ENCODE data around the gene ZC3H12C.
"Not testable (repeated sequence)": the region's sequence is repeated elsewhere in the genome, so short reads cannot be mapped to it uniquely, and the experiment has no call there.

The ZC3H12C gene

DNA sequence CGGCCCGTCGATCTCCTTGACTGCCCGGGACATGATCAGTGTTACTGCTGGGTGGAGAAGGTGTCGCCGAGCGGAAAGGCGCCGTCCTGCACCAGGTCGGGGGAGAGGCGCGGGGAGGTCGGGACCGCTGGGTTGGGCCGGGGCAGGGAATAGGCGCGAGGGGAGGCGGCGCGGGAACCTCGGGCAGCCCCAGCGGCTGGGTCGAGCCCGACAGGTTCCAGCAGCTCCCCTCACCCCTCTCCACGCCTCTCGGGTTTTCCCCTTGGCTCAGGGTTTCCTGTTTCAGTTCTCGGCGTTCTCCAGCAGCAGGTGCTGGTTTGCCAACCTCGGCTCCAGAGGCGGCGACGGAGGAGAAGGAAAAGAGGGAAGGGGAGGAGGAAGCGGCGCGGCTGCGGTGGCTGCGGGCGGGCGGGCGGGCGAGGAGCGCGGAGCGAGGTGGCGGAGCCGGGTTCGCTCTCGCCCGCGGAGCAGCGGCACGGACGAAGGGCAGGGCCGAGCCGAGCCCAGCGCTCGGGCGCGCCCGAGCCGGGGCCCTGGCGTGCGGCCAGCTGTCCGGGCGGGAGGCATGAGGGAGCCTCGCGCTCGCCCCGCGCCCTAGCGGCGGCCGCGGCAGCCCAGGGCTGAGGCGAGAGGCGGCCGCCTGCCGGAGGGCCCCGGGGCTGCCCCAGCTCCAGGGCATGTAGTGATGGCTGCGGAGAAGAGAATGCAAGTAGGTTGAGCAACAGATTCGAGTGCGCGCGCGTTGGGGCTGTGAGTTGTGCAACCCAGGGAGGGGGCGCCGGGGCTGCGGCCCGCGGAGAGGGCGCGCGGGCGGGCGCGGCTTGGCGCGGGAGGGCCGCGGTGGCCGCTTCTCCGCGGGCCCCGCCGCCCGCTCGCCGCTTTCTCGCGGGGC is at the start of gene ZC3H12C:
TSS of gene ZC3H12C (plus strand) at position 878 of the 892 bp plus-strand sequence. CDS start 20 bp downstream, outside the sequence.
- peak; percentile 47 to 92 (median 84) for DNase-seq
- intact Hi-C loops (cut with DNase I) = loop anchor here (10.0 kb wide), 2 partner anchors 82 to 148 kb away; no protein-coding TSS in a partner anchor

DNA sequence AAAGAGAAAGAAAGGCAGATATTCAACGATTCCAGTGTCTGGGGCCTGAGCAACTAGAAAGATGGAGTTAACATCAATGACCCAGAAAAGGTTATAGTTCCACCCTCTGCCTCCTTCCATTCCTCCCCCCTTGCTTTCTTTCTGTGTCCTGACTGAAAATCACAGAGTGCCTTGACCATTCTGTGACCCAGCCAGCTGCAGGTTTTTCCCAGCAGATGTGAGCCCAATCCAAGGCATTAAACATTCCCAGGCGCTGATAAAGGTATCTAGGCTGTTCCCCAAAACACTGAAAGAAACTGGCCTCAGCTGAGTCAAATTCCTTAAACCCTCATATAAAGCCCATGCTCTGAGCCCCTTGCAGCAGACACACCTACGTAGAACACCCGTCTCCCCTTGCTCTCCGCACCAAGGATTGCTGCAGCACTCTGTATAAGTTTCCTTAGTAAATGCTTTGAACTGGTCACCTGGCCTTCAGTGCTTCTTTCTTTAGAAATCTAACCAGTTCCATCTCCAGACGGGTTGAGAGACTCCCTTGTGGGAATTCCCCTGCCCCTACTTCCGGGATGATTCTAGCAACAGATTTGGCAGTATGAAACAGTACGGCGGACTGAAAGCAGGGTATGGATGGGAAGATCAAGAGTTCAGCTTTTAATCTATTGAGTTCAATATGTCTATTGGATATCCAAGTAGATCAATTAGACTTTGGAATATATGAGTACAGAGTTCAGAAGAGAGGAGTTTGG is 48.8 kb upstream of the ZC3H12C start:
- intact Hi-C loops (cut with DNase I) = no loop called here
- DNase-seq = peak in 1 of 42 donors; percentile 10

DNA sequence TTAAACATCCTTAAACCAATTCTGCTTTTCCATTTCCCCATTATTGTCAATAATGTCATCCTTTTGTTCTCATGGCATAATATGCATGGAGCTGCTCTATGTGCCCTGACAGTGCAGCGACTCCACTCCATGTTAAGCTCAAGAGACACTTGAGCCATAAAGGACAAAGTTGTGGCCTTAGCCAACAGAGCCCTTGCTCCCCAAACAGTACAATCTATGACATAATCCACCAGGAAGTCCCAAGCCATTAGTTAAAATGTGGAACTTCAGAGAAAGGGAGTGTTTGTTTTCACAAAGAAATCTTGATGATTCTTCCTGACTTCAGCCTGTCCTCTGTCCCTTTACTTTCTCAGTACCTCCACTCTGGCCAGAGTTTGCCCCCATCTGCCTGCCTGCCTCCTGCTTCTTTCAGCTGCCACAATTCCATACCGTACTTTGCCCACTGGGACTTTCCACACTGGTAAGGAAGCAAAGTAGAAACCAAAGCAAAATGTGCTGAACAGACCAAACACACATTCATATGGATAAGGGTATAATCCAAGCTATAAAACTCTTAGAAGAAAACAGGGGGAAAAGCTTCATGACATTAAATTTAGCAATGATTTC is 46.3 kb upstream of the ZC3H12C start:
- no peak for DNase-seq
- intact Hi-C loops (cut with DNase I) = no loop called here

DNA sequence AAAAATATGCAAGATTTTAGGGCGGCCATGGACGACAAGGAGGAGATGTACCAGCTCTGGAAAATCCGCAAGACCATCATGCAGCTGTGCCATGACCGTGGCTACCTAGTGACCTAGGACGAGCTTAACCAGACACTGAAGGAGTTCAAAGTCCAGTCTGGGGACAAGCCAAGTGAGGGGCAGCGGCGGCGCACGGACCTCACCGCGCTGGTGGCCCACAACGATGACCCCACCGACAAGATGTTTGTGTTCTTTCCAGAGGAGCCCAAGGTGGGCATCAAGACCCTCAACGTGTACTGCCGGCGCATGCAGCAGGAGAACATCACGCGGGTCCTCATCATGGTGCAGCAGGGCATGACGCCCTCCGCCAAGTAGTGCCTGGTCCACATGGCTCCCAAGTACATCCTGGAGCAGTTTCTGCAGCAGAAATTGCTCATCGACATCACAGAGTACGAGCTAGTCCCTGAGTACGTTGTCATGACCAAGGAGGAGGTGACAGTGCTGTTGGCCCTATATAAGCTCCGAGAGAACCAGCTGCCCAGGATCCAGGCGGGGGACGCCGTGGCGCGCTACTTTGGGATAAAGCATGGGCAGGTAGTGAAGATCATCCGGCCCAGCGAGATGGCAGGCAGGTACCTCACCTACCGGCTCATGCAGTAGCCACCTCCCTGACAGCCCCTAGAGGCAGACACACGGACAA is 43.5 kb upstream of the ZC3H12C start:
- intact Hi-C loops (cut with DNase I) = no loop called here
- DNase-seq = no peak

DNA sequence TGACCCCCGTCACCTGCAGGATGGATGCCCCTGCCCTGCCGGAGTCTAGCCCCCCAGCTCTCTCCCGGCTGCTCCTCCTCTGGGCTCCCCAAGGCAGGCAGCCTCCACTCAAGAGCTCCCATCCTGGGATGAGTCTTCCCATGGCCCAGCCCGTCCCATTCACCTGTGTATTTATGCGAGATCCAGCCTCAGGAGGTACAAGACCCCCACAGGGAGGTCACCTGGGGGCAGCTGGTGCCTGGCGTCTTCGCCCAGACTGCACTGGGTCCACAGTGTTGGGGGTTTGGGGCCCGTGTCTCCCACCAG is 43.0 kb upstream of the ZC3H12C start:
- intact Hi-C loops (cut with DNase I) = no loop called here
- DNase-seq = no peak

DNA sequence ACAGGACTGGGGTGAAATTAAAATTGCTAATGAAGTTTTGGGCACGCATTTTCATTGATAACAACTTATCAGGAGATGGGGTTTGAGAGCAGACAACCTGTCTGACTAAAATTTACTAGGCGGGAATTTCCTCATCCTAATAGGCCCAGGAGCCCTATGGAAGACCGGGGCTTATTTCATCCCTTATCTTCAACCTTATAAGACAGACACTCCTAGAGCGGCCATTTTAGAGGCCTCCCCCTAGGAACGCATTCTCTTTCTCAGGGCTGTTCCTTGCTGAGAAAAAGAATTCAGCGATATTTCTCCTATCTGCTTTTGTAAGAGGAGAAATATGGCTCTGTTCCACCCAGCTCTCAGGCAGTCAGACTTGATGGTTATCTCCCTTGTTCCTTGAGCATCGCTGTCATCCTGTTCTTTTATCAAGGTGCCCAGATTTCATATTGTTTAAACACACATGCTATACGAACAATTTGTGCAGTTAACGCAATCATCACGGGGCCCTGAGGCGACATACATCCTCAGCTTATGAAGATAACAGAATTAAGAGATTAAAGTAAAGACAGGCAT is 39.3 kb upstream of the ZC3H12C start:
- intact Hi-C loops (cut with DNase I) = no loop called here
- no peak for DNase-seq

DNA sequence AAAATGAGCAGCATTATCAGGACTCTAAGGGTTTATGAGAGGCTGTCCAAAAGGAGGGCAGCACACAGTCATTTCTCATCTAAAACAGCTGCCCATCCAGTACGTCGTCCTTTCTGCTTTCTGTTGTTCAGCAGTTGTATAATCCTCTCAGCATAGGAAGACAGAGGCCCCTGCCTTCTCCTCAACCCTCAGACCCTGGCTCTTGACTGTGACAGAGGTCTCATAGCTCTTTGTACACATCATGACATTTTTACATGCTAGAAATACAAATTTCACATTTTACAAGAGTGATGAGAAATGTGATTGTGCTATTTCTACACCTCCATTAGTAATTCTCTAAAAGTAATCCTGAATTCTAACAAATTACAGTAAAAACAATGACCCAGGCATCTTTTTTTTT is 36.2 kb upstream of the ZC3H12C start:
- intact Hi-C loops (cut with DNase I) = no loop called here
- DNase-seq = no peak

DNA sequence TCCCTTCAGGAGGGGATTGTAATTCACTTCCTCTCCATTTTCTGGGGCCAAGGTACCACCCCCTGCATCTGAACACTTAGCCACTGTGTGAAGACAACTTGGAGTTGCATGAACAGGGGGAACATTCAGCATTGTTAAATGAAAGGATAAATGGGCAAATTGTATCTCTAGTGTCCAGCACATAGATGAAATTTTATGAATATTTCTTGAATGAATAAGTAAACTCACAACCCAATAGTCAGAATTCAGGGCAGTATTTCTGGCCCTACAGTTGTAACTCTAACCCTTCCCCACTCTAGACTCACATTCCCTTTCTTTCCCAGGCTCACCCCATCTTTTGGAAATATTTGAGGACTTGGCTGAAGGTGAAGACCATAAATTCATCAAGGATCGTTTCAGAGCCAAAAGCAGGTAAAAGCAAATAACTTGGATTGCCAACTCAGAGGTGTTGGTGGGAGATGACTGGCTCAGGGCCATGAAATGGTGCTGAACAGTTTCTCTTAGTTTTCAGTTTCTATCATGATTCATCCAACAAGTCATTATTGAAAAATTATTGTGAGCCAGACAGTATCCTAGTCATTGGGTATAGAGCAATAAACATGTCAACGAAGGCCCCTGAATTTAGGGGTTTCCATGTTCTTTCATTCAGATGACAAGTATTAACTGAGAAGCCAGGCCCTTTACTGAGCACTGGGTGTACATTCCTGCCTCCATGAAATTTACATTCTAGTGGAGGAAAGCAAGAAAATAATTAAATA is 33.3 kb upstream of the ZC3H12C start:
- DNase-seq = no peak
- intact Hi-C loops (cut with DNase I) = no loop called here

DNA sequence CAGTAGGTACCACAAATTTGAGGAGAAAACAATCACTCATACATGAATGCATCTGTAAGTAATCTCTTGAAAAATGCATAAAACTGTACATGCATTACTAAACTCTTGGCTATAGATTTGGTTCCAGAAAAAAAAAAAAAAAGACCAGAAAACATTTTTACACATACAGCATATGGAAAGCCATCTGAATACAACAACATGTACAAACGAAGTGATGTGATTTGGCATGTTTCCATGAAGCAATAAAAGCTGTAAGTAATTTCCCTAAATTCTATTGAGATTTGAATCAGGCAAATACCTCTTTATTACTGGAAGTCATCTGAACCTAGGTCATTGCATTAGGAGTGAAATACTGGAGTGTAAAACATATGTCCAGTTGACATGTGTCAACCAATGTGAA is 31.9 kb upstream of the ZC3H12C start:
- intact Hi-C loops (cut with DNase I) = no loop called here
- DNase-seq = no peak

DNA sequence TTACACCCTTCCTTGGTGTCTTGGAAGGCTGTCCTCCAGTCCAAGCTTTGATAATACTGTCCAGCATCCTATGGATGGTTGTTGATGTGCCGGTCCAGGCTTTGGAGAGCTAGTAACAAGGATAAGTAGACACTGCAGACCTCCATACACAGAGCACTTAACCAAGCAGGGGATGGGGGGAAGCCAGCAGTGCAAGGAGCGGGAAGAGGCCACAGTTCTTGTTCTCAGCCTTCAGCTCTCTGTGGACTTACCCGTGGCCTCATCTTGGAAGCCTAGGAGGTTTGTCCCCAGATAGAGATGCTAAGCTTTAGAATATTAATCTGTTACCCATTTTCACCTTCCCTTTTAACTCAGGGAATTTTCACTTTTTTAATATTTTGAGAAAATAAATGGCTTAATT is 30.9 kb upstream of the ZC3H12C start:
- DNase-seq = no peak
- intact Hi-C loops (cut with DNase I) = no loop called here

DNA sequence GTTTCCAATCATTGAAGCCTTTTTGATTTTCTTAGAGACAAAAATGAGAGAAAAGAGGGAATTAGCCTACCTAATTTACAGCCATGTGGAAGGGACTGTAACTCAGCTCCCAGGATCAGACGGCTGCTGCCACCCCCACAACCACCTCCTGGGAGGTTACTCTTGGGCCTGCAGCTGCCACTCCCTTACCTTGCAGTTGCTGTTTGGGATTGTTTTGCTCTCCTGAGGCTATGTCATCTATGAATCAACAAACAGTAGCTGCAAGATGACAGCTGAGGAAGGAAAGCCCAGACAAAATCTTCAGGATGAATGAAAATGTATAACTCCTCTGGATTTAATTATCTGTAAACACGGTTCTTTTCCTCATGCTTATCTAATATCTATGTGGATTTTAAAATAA is 28.0 kb upstream of the ZC3H12C start:
- intact Hi-C loops (cut with DNase I) = no loop called here

DNA sequence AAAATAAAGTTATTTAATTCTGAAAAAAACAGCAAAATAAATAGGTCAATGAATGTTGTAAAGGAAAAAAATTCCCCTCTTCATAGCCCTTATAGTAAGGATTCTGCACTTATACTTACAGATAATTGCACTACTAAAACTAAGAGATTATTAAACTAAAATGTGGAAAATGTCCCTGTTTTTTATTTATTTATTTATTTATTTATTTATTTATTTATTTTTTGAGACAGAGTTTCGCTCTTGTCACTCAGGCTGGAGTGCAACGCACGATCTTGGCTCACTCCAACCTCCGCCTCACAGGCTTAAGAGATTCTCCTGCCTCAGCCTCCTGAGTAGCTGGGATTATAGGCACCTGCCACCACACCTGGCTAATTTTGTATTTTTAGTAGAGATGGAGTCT is 25.2 kb upstream of the ZC3H12C start:
- intact Hi-C loops (cut with DNase I) = not testable (repeated sequence)

More for the DNA sequence above, 28.0 kb upstream of the ZC3H12C start:
- no peak for DNase-seq

DNA sequence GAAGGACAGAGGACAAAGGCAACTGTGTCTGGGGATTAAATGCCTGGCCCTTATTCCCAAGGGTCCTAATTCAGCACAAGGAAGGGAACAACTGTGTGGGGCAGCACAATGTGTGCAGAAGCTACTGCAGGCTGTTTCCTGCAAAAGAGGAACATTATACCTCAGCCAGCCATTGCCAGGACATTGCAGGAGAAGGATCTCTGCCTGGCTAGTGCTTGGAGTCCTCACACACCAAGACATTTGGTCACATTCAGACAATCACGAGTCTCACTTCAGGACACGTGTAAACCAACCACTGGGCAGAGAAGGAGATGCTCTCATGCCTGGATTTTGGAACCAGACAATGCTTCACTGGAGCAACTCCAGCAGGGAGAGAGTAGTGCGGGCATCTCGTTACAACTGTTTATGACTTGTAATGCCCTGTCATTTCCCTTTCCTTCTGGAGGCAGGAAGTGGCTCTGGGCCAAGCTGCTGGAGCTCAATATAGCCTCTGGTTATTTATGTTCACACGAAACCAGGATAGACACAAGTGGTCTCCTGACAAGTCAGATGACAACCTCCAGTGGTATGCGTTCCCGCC is 23.9 kb upstream of the ZC3H12C start:
- intact Hi-C loops (cut with DNase I) = no loop called here
- peak in 4 of 42 donors; percentile 17 to 41 (median 33) for DNase-seq

More for the DNA sequence above, 25.2 kb upstream of the ZC3H12C start:
- not testable (repeated sequence) for DNase-seq

DNA sequence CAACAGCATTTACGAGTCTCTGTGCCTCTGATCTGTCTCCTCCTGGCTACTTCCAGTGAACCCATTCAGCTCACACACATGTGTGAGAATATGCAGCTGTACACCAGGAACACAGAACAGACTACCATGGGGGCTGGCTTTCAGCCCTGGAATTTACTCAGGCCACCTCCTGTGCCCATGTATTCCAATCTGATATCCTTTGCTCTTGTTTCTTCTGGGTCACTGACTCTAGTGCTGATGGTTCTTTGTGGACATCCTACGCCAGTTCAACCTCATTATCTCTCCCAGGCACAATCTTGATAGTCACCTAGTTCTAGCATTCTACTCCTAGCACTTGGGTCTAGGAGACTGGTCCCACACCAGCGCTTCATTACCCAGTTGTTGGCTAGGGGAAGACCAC is 23.0 kb upstream of the ZC3H12C start:
- no peak for DNase-seq
- intact Hi-C loops (cut with DNase I) = no loop called here

DNA sequence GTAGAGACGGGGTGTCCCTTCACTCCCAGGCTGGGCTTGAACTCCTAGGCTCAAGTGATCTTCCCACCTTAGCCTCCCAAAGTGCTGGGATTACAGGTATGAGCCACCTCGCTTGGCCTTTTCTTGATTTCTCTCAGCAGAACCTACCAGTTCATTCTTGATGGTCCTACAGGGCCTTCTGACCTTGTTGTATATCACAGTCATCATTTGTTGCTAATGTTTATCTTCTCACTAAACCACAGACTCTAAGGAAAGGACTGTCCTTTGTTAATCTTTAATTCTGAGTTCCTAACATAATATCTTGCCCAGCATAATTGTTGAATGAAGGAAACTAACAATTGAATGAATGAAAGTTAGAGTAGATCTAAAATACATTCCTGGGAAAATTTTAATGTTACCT is 22.0 kb upstream of the ZC3H12C start:
- no peak for DNase-seq
- intact Hi-C loops (cut with DNase I) = no loop called here

DNA sequence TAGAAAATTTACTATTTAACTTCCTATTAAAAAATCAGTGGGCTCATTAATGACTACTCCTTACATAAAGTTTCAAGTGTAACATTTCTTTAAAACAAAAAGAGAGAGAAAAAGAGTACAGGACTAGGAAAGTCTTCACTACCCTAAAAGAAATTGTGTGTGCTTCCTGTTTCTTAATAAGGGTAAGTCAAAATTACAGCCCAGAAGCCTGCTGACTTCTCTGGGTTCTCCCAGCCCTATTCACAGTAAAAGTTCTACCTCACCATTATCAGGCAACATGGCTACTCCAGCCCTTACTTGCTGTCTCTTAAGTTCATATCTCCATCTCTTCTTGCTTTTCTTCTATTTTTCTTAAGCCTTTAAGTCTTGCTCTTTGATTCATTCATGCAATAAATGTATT is 20.3 kb upstream of the ZC3H12C start:
- intact Hi-C loops (cut with DNase I) = no loop called here
- no peak for DNase-seq

DNA sequence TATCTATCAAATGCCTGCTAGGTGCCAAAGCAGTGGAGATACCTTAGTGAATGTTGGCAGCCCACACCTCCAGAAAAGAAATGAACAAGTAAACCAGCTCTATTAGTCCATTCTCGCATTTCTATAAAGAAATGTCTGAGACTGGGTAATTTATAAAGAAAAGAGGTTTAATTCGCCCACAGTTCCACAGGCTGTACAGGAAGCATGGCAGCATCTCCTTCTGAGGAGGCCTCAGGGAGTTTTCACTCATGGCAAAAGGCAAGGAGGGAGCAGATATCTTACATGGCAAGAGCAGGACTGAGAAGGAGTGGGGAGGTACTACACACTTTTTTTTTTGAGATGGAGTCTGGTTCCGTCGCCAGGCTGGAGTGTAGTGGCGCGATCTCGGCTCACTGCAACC is 18.7 kb upstream of the ZC3H12C start:
- DNase-seq = no peak
- intact Hi-C loops (cut with DNase I) = no loop called here

All from head of caudate nucleus (tissue), 42 donors.